Measurements from ENCODE around the gene ZFYVE26.
"Not testable (repeated sequence)": the region's sequence is repeated elsewhere in the genome, so short reads cannot be mapped to it uniquely, and the experiment has no call there.

The ZFYVE26 gene

DNA sequence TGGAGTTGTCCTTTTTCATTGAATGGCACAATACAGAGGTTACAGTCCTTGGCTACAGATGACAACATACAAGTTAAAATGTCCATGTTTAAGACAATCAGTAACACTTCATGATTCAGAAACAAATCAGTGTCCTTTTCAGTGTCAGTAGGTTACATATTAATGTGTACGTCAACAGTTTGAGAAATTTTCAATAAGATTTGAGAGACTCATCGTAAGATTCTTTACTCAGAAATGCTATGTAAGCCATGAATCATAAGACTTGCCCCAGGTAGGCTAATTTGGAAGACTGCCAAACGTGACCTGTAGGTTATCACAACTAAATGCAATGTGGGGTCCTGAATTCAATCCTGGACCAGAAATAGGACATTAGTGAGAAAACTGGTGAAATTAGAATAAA is 111.2 kb downstream of the ZFYVE26 start:
- no peak for DNase-seq (ENCODE audit: low read depth)

DNA sequence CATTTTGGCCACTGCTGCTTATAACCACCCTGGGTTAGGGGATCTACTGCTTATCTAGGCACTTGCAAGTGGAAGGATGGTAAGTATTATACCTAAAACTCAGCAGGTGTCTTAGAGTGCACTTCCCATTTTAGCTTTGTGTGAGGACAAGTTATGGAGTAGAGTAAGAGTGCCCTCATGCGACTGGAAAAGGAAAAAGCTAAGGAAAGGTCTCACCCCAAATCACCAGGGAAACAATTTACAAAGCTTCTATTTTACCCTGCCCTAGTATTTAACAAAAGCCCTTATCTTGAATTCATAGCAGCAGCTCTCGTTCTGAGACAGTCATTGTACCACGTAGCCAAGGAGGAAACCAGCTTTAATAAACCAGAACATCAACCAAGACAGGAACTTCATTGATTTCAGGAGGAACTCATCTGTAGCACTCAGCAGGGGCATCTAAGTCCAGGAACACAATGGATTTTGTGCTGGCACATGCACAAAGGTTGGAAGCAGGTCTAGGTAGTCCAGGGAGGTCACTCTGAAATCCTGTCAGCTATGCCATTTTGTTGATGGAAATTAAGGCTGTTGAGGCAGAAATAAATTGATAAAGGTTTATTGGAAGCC is 111.8 kb downstream of the ZFYVE26 start:
- peak; percentile 22 for DNase-seq (ENCODE audit: low read depth)

DNA sequence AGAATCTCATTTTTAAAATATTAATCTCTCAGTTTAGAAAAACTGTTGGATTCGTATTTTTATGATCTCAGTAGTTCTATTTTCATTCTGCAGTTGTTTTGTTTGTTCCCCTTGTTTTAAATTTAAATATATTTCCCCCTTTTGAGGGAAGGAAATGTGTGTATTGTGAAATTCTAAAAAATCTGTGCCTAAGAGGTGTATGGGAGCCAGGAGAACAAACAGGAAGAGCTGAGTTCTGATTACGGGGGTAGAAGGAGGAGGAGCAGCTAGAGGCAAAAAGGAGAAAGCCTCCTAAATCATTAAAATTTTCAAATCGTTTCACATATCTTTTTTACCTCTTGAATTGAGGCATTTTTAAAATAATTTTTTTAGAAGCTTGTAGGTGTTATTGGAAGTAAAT is 112.4 kb downstream of the ZFYVE26 start:
- no peak for DNase-seq (ENCODE audit: low read depth)

DNA sequence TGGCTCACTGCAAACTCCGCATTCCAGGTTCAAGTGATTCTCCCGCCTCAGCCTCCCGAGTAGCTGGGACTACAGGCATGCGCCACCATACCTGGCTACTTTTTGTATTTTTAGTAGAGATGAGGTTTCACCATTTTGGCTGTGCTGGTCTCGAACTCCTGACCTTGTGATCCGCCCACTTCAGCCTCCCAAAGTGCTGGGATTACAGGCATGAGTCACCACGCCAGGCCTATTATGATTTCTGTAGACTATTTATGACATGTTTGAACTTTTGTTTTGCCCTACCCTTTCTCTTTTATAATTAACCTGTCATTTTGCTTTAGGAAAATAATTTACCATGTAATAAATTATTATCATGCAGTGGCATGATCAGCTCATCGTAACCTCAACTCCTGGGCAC is 114.9 kb downstream of the ZFYVE26 start, which contains the start of gene RDH12:
Gene RDH12, plus strand, starts transcription at position 395 of the 400 bp plus-strand sequence. CDS start 20,757 bp downstream, outside the sequence.
- not testable (repeated sequence) for DNase-seq (ENCODE audit: low read depth)

DNA sequence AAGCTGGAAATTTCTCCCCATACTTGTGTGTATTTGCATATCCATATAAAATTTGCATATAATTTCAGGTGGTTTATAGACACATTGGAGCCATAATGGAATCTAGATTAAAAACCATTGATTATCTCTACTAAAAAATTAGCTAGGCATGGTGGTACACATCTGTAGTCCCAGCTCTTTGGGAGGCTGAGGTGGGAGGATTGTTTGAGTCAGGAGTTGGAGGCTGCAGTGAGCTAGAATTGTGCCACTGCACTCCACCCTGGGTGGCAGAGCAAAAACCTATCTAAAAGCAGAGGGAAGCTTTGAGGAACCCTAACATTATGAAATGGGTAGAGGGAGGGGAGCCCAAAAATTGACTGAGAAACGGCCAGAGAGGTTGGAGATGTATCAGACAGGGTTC is 118.2 kb downstream of the ZFYVE26 start:
- DNase-seq (ENCODE audit: low read depth), result no peak

DNA sequence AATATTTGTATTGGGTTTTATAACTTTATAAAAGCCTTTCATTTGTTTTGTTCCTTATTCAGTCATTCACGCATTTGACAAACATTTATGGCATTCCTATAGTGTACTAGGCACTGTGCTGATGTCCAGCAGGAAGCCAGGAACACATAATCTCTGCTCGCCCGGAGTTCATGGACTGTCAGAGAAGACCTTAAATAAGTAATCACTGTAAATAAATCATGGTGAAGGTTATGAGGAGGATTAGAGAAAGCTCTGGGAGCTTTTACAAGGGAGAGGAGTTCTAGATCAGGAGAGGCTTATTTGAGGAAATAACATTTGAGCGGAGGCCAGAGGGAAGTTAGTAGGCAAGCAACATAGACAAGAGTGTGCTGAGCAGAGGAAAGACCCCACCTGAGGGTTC is 119.4 kb downstream of the ZFYVE26 start:
- no peak for DNase-seq (ENCODE audit: low read depth)
